HG03565 (cell line): Measurements from ENCODE around the gene SULT2B1.
A peak's percentile ranks its signal among the peaks of the same experiment; 100 is the strongest.

Experiments
- ATAC-seq: cut with Tn5 transposase; IDR thresholded peaks from one replicate; pipeline ENCODE4 v1.9.1; 2021; ENCODE audit warnings: mild to moderate bottlenecking, moderate library complexity; ENCODE audit not compliant: unreplicated experiment

SULT2B1 gene

GRCh38 chr19:48633148-48634035, 81.4 kb downstream of the SULT2B1 start:
- no peak for ATAC-seq

- no peak for ATAC-seq
These were observed 82.0 kb downstream of the SULT2B1 start for GRCh38 chr19:48634036-48634342.

GRCh38 chr19:48634424-48635262, 82.7 kb downstream of the SULT2B1 start:
- peak; percentile 26 for ATAC-seq

- no peak for ATAC-seq
These were observed 83.4 kb downstream of the SULT2B1 start for GRCh38 chr19:48635263-48635965.

GRCh38 chr19:48635966-48636858, 84.2 kb downstream of the SULT2B1 start:
- ATAC-seq, result no peak

GRCh38 chr19:48636859-48637448, 85.0 kb downstream of the SULT2B1 start, which contains the start of gene DBP:
Gene DBP, minus strand, starts transcription at chr19:48637379. Its CDS starts 385 bp downstream, at chr19:48636994.
- ATAC-seq, result no peak

- peak; percentile 56 for ATAC-seq
These were observed 85.5 kb downstream of the SULT2B1 start for GRCh38 chr19:48637449-48637947.

GRCh38 chr19:48637948-48638830, 86.2 kb downstream of the SULT2B1 start:
- ATAC-seq, result peak; percentile 1

GRCh38 chr19:48638831-48639381, 86.9 kb downstream of the SULT2B1 start:
- no peak for ATAC-seq

GRCh38 chr19:48639483-48640375, 87.8 kb downstream of the SULT2B1 start:
- ATAC-seq, result no peak

GRCh38 chr19:48641850-48642249, 89.9 kb downstream of the SULT2B1 start:
- no peak for ATAC-seq

GRCh38 chr19:48642862-48643261, 90.9 kb downstream of the SULT2B1 start:
- no peak for ATAC-seq

GRCh38 chr19:48644355-48644754, 92.4 kb downstream of the SULT2B1 start:
- no peak for ATAC-seq

- ATAC-seq, result no peak
These were observed 93.1 kb downstream of the SULT2B1 start for GRCh38 chr19:48644839-48645619.

GRCh38 chr19:48645620-48646000, 93.6 kb downstream of the SULT2B1 start:
- no peak for ATAC-seq

- ATAC-seq, result peak; percentile 48
These were observed 94.2 kb downstream of the SULT2B1 start, which contains the start of gene CA11 for GRCh38 chr19:48646001-48646721. Gene CA11, minus strand, starts transcription at chr19:48646187. Its CDS starts 555 bp downstream, at chr19:48645632.
